Fibroblast of lung (primary cell): ENCODE data around the gene AIMP1.

Experiments
- CTCF ChIP-seq, 2 donors: IDR thresholded peaks in 1 of 2; conservative IDR thresholded peaks in 1 of 2; 1 replicate in 1 of 2; 2 replicates in 1 of 2; pipeline ENCODE4 v1.5.1; 2011 to 2012; ENCODE audit warnings: low read length in 2 of 2, control low read depth in 1 of 2, inconsistent platforms in 1 of 2, low read depth in 1 of 2, mild to moderate bottlenecking in 1 of 2
- EZH2 ChIP-seq: IDR thresholded peaks from 2 replicates; pipeline ENCODE4 v1.5.1; 2012; ENCODE audit warnings: low read length, control low read depth, mild to moderate bottlenecking; ENCODE audit errors: missing control alignments

GRCh38 chr4:106305435-106306055 is 10.8 kb upstream of the AIMP1 start:
- no peak for TF ChIP-seq CTCF (conservative IDR thresholded peaks at IDR 0.05 in 1 of 2, IDR thresholded peaks at IDR 0.05 in 1 of 2; ENCODE audit: low read depth in 1 of 2, low read length in 2 of 2)
- TF ChIP-seq EZH2 = no peak
